HG03025 (cell line): Measurements from ENCODE around the gene RGS2.

Experiments
- ATAC-seq: cut with Tn5 transposase; IDR thresholded peaks from one replicate; pipeline ENCODE4 v1.9.1; 2021; ENCODE audit warnings: mild to moderate bottlenecking, moderate library complexity; ENCODE audit not compliant: unreplicated experiment, low FRiP score

The RGS2 gene, protein sequence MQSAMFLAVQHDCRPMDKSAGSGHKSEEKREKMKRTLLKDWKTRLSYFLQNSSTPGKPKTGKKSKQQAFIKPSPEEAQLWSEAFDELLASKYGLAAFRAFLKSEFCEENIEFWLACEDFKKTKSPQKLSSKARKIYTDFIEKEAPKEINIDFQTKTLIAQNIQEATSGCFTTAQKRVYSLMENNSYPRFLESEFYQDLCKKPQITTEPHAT

GRCh38 chr1:192808518-192809306, at the start of gene RGS2:
Gene RGS2, plus strand, starts transcription at chr1:192809039. Its CDS starts 33 bp downstream, at chr1:192809072.
- ATAC-seq, result peak; percentile 90

DNA sequence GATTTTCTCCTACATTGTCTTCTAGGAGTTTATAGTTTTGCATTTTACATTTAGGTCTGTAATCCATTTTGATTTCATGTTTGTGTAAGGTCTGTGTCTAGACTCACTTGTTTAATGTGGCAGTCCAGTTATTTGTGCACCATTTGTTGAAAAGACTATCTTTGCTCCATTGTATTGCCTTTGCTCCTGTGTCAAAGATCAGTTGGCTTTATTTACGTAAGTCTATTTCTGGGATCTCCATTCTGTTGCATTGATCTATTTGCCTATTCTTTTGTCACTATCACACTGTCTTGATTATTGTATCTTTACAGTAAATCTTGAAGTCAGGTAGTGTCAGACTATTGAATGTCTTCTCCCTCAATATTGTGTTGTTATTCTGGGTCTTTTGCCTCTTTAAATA, 49.7 kb upstream of the RGS2 start:
- no peak for ATAC-seq

DNA sequence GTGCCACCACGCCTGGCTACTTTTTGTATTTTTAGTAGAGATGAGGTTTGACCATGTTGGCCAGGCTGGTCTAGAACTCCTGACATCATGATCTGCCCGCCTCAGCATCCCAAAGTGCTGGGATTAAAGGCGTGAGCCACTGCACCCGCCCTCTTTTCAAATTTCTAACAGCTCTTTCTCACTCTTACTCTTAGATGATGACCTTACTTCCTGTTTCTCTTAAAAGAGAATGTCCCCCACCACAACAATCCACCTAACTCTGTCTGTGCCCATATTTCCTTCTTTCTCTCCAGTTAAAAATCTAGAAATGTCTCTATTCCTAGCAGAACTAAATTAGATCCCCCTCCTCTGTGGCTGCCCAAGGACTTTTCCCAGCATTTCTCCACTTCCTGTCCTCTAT, 46.6 kb upstream of the RGS2 start:
- no peak for ATAC-seq

- no peak for ATAC-seq
Observed at GRCh38 chr1:192763243-192763642, 45.6 kb upstream of the RGS2 start.

DNA sequence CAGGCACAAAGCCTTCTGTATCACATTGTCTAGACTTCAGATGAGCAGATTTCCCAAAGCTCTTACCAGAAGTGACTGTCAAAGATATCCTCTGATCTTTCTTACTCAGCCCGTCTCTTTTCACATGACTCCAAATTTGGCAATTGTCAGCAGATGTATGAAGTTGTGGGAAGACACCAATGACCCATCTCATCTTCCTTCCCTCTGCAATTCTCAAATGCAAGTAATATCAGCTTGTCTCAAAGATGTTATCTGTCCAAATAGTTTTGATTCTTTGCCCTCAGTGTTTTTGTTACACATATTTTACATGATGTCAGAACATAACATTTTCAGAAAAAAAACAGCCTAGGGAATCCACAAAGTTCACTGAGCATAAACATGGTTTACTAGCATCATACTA, 45.1 kb upstream of the RGS2 start:
- no peak for ATAC-seq

DNA sequence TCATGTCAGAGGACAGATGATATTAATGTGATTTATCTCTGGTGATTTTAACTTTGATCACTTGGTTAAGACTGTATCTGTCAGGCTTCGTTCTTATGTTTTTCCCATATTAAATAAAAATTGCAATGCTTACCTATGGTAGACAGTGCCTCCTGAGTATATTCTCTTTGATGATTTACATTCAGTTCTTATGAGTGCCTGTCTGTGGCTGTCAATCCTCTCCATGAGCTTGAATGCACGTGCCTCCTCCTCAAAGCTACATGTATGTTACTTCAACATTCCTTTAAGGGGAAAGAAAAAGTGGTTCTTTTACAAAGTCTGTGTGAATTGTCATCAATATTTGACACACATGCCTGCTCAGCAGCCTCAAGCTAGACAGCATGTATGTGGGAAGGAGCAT, 44.2 kb upstream of the RGS2 start:
- no peak for ATAC-seq

DNA sequence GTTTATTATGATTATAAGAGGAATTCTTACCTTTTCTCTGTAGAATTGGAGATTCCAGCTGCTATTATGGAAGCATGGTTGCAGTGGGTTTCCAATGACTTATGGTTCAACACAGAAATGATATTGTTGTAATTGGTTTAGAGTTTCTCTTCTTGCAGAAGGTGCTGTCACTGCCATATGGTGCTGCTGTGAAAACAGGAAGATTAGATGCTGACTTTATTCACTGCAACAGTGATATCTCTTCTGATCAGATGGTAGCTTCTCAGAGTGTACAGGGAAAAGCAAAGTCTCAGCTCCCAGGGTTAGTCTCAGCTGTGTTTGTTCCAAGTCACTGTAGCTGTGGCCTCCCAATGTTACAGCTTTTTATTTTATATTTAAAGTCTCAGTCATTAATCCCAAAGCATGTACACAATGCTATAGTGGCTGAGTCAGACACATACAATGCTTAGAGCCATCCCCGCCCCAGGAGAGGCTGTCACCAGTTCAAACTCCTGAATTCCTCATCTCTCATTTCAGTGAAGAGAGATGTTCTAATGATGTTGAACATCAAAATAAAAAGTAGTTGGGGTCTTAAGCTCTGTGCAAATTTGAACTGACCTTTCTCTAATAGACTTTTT, 42.7 kb upstream of the RGS2 start:
- no peak for ATAC-seq

- no peak for ATAC-seq
Observed at GRCh38 chr1:192766876-192767275, 42.0 kb upstream of the RGS2 start.

DNA sequence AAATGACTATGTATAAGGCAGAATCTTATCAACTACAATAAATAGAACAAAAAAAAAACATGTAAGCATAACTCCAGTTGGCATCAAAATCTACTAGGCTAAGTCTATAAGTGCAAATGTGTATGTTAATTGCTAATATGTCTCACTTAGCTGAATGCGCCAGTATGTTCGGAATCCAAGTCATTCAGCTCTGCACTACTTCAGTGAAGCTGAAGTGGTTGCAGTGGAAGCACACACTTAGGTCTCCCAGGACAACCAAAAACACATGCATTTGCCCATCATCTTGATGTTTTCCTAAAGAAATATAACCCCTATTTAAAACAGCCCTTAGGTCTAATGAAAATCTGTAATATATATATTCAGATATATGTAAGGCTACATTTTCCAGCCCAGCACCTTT, 41.0 kb upstream of the RGS2 start:
- no peak for ATAC-seq

DNA sequence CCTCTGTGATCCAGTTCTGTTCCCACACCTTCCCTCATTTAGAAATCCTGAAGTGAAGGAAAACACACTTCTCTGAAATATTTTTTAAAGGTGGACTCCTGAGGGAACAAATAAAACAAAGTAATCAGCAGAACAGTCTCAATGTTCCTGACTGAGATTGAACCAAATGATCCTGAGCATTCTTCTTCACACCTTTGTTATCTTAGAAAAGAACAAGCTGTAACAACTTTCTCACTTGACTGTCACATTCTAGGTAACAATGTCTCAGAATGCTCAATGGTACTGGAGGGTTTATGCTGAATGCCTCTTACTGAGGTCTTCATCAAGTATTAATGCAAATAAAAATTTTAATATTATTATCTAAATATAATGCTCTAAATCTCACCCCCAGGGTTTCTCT, 40.4 kb upstream of the RGS2 start:
- no peak for ATAC-seq

GRCh38 chr1:192771341-192771740, 37.5 kb upstream of the RGS2 start:
- no peak for ATAC-seq

GRCh38 chr1:192775631-192776030, 33.2 kb upstream of the RGS2 start:
- no peak for ATAC-seq

DNA sequence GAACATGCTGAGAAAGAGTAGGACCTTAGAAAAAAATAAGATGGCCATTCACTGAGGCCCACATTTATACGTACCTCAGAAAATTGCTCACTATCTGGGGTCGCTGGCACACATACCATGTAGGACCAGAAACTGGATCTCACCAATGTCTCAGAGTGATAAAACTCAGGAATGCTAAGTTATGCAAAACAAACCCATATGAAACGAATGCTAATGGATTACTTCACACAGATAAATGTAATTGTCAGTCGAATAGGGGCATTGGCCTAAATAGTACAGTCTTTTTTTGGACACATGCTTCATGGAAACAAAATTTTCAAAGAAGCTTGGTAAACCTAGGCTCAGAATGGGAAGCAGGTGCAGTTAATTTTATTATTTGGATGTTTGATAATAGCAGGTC, 32.6 kb upstream of the RGS2 start:
- ATAC-seq, result no peak

DNA sequence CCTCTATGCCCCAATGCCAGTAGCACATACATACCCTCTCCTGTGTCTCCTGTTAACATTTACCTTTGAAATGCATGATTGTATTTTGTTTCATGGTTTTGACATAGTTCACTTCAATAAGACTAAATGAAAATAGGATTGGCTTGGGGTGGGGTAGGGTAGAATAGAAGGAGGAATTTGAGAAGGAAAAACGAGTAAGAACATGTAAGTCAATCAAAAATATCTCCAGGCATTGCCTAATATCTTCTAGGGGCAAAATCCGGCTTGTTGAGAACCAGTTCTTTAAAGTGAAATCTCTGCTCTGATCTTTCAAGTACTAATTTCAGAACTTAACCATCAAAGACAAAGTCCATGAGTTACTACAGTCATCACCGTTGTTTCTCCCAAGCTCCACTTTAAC, 31.8 kb upstream of the RGS2 start:
- no peak for ATAC-seq

DNA sequence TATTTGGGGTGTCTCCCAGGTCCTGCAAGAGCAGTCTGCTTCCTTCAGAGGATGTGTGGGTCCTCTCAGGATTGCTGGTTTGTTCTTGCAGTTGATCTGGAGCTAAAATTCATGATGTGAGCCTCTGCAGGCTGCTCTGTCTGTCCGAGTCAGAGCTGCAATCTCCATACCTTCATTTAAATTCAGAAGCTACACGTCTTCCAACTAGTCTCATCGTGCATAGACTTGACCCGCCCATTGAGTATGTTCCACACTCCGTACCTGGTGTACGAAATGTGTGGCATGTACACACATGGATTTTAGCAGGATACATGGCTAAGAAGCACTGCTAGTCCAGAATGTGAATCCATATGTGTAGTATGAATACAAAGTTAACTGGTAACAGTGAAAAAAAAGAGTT, 25.0 kb upstream of the RGS2 start:
- no peak for ATAC-seq

GRCh38 chr1:192784397-192784796, 24.4 kb upstream of the RGS2 start:
- no peak for ATAC-seq

DNA sequence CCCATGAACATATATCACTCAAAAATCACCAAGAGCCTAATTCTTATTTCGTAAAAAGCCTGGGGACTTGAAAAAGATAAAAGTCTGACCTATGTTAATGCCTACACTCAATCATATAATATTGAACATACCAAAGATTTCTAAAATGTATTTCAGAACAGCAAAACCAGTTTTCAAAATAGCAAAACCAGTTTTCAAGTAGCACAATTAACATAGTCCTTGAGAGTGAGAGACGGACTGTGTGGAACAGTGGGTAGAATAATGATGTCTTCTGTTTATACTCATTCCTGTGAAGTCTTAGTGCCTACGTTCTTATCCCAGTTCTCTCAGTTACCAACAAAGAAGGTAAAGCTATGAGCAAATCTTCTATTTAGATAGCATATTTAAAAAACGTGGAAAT, 22.3 kb upstream of the RGS2 start:
- ATAC-seq, result no peak

- no peak for ATAC-seq
Observed at GRCh38 chr1:192787914-192788585, 20.8 kb upstream of the RGS2 start.

DNA sequence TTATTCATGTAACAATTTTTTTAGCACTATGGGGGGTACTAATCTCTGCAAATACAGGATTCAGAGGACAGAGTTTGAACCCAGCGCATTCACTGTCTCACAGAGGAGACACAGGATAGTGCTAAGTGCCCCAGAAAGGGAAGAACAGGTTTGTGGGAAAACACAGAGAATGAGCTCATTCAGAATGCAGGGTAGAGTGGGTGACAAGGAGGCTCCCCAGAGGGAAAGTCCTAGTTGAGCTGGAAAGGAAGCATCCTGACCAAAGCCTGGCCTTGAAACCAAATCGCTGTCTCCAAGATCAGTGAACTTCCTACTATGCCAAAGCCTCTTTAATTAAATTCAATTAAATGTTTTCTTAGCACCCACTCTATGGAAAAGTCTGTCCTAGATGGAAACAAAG, 19.0 kb upstream of the RGS2 start:
- no peak for ATAC-seq

GRCh38 chr1:192792628-192793027, 16.2 kb upstream of the RGS2 start:
- ATAC-seq, result no peak

DNA sequence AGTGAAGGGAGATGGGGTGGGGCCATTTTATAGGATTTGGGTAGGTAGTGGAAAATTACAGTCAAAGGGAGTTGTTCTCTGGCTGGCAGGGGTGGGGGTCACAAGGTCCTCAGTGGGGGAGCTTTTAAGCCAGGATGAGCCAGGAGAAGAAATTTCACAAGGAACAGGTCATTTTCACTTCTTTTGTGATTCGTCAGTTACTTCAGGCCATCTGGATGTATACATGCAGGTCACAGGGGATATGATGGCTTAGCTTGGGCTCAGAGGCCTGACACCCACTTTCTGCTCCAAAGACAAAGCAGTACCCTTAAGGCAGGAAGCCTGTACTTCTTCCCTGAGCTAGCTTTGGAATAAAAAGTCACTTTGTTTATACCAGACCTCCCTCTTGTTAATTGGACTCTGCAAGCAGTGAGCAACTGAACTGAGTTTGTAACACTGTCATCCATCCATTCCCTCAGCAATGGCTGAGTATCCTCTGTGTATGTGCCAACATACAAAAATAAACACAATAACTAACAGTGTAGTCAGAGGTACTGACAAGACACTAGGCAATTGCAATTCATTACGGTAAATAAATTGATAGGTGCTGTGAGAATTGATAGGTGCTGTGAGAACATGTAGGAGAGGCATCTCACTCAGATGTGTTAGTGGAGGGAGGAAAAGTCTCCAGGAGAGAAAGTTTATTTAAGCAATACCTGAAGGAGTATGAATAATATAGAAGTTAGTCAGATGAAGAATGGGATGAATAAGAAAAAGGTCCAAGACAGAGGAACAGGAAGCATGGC, 14.7 kb upstream of the RGS2 start:
- ATAC-seq, result no peak
